Heart left ventricle (tissue), 13 donors: ENCODE measurements around the gene ATXN2.

Source experiments
- CTCF ChIP-seq, 12 donors: fragments of 200-600 bp; sonication (generic) in 4 of 12; IDR thresholded peaks; one replicate each; pipeline versions ENCODE4 v1.5.0 to v1.8.0; 2018 to 2022; ENCODE audit warnings: antibody characterized with exemption in 12 of 12, mild to moderate bottlenecking in 5 of 12
- POLR2A ChIP-seq, 2 donors: fragments of 450-650 bp; IDR thresholded peaks; one replicate each; pipeline ENCODE4 v1.6.1; 2017; ENCODE audit warnings: antibody characterized with exemption in 2 of 2, mild to moderate bottlenecking in 2 of 2, moderate library complexity in 2 of 2
- donor health status: ischemic (EF 13 %, LVEDD 7.1; RV severe dilation, severe dysfunction).
- donor health status: DM: no; HTN: yes; CAD: no.
- donor health status: DM: no; HTN: no; CAD: no.
- donor health status: ischemic (EF 25% LVEDD 6.9; RV normal size, moderate dysfunction).
- donor health status: ischemic (EF 25% LVEDD 5.7; RV mildly dilated, moderate dysfunction).
- donor health status: ischemic (EF 35%, LVEDD 5.7; RV mildly dilated, moderate dysfunction).
- donor health status: nonischemic (EF 11% LVEDD 7.7; RV severe dilation, severe dysfunction).
- donor health status: DM: yes; HTN: yes; CAD: no.
- donor health status: PGD.
- donor health status: ischemic (EF 29% LVEDD 5.4; RV normal size, mild dysfunction).
- donor health status: nonischemic (EF 23%, LVEDD 6.1; RV moderate dilation, normal function).

GRCh38 chr12:111428081-111428727 lies 170.9 kb downstream of the ATXN2 start:
- no peak for TF ChIP-seq CTCF (IDR thresholded peaks at IDR 0.05)
- no peak for TF ChIP-seq POLR2A (IDR thresholded peaks at IDR 0.05)
